IPS DF 6.9 (cell line): ENCODE results near the gene CMBL.
"Not testable (repeated sequence)": the region's sequence is repeated elsewhere in the genome, so short reads cannot be mapped to it uniquely, and the experiment has no call there.

Source experiments
- DNase-seq: peaks from one replicate; pipeline ENCODE4 v3.0.0-alpha.2; 2013; ENCODE audit warnings: low read depth, low spot score
- H3K27ac ChIP-seq: one replicate; pipeline ENCODE4 v1.5.1; 2013; ENCODE audit warnings: low read length, control low read depth
- H3K27me3 ChIP-seq: 2 replicates; pipeline ENCODE4 v1.6.1; 2013; ENCODE audit warnings: mild to moderate bottlenecking, low read length; ENCODE audit not compliant: control insufficient read depth, insufficient read depth
- H3K36me3 ChIP-seq: 2 replicates; pipeline ENCODE4 v1.6.1; 2013; ENCODE audit warnings: low read length; ENCODE audit not compliant: control insufficient read depth, insufficient read depth
- H3K4me1 ChIP-seq: 2 replicates; pipeline ENCODE4 v1.6.1; 2013; ENCODE audit warnings: low read length; ENCODE audit not compliant: control insufficient read depth, insufficient read depth
- H3K4me3 ChIP-seq: 2 replicates; pipeline ENCODE4 v1.5.1; 2013; ENCODE audit warnings: mild to moderate bottlenecking, low read length
- H3K9me3 ChIP-seq: 2 replicates; pipeline ENCODE4 v1.6.1; 2013; ENCODE audit warnings: low read length, inconsistent platforms; ENCODE audit not compliant: control insufficient read depth, insufficient read depth
- WGBS: extraction: QIAGEN DNeasy Blood & Tissue Kit; methylation state at CpG from one replicate; pipeline ENCODE4 v1.1.7; 2013; ENCODE audit warnings: mixed read lengths, missing lambda C conversion rate; ENCODE audit not compliant: insufficient read length, insufficient coverage; 5-methylcytosine and 5-hydroxymethylcytosine counted together

The CMBL gene

DNA sequence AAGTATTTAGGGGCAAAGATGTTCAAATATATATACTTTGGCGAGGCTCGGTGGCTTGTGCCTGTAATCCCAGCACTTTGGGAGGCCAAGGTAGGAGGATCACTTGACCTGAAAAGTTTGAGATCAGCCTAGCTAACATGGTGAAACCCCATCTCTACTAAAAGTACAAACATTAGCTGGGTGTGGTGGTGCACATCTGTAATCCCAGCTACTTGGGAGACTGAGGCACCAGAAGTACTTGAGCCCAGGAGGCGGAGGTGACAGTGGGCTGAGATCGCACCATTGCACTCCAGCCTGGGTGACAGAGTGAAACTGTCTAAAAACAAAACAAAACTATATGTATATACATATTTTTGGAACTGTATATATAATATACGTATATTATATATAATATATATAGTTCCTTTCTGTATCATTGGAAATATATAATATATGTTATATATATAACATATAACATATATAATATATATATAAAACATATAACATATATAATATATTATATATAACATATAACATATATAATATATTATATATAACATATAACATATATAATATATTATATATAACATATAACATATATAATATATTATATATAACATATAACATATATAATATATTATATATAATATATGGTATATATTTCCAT lies 36.9 kb upstream of the CMBL start:
- not testable (repeated sequence) for H3K9me3 ChIP-seq, H3K27ac ChIP-seq, H3K4me1 ChIP-seq, DNase-seq, H3K27me3 ChIP-seq, H3K36me3 ChIP-seq, H3K4me3 ChIP-seq
- no CpG with 5 or more reads among the region's 5 CpGs for WGBS

DNA sequence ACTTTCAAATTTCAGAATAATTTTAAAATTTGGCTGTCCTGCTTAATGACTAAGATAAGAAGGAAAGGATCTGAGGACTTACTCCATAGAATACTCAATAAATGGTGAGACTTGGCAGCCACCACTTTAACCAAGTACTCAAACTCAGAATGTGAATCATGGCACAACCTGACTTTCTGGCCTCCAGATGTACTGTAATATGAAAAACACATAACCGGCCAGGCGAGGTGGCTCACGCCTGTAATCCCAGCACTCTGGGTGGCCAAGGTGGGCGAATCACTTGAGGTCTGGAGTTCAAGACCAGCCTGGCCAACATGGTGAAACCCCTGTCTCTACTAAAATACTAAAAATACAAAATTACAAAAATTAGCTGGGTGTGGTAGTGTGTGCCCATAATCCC lies 35.8 kb upstream of the CMBL start:
- no CpG with 5 or more reads among the region's 4 CpGs for whole genome bisulfite sequencing
- no peaks in the 10 kb centered on the region for H3K9me3 ChIP-seq

DNA sequence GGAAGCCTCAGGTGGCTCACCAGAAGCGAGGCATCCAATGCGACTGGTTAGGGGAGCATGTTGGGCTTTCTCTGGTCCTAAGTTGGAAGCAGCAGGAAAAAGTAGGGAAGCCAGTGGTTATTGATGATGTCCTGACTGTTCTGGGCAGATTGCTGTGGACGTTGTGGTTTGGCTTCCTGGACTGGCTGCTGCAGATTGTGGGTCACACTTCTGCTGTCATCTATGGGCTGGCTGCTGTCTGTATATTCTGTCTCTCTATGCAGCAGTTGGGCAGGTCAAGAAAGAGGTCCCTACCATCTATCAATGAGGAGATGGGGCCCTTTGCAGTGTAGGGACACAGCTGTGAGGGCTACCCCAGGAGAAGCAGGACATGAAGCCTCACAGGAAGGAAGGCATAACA lies 32.3 kb upstream of the CMBL start:
- Histone ChIP-seq H3K27ac (no peak overlapping the region), H3K4me1 (peaks cover 5% of the 10 kb centered on the region; the same call in 1 of the 2 replicates), H3K36me3 (no peaks in the 10 kb centered on the region), H3K4me3 (no peak overlapping the region), H3K27me3 (no peaks in the 10 kb centered on the region; the same call in 1 of the 2 replicates), H3K9me3 (no peaks in the 10 kb centered on the region)
- no CpG with 5 or more reads among the region's 3 CpGs for WGBS
- DNase-seq: no peak

More for the DNA sequence above, 35.8 kb upstream of the CMBL start:
- Histone ChIP-seq H3K4me1 (peaks cover 5% of the 10 kb centered on the region; the same call in 1 of the 2 replicates), H3K36me3 (no peaks in the 10 kb centered on the region), H3K4me3 (no peak overlapping the region), H3K27me3 (no peaks in the 10 kb centered on the region), H3K27ac (no peak overlapping the region)
- no peak for DNase-seq

DNA sequence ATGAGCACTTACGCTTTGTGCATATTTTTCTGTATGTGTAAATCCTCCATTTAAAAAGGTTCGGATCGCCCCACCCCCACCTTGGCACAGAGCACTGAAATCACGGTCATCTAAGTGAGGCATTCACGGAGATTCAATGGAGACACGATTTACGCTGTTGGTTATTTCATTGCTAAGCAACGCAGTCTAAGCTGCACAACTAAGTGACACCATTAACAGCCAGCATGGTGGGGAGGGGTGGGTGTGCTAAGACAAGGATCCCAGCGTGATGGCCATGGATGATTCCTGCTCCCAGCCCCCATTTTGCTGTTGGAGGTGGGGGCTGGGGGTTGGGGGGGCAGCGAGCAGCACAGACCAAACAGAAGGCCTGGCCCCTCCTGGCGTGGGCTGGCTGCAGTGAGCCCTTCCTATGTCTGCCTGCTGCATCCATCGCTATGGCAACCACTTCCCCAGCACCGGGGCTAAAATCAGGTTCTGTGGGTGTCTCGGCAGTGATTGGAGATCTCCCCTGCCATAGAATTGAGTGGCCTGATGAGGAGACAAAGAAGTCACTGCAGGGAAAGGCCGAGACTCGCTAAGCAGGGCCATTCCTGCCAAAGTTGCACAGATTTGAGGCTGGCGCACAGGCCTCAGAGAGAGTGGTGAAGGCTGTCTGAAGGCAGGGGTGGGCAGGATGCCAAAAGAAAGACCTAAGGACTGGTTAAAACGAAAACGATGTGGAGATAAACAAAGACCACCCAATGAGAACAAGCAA lies 31.5 kb upstream of the CMBL start:
- Histone ChIP-seq H3K27me3 (peaks cover 5% of the 10 kb centered on the region; the same call in 1 of the 2 replicates), H3K36me3 (no peaks in the 10 kb centered on the region), H3K27ac (no peak overlapping the region), H3K9me3 (no peaks in the 10 kb centered on the region), H3K4me3 (no peak overlapping the region), H3K4me1 (peaks cover 5% of the 10 kb centered on the region; the same call in 1 of the 2 replicates)
- DNase-seq: no peak
- WGBS: no CpG with 5 or more reads among the region's 19 CpGs

DNA sequence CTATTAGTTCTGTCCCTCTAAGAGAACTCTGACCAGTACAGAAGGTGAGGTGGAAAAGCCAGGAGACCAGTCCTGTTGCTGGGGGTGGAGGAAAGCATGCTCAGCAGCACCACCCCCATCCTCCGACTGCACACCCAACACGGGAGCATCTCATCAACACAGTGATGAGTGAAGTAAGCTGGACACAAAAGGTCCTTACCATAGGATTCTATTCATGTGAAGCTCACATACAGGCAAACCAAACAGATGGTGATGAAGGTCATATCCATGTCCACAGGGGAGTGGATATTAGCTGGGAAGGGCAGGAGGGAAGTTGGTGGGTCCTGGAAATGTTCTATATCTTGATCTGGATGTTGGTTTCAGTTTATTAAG lies 31.0 kb upstream of the CMBL start:
- Histone ChIP-seq H3K4me3 (no peak overlapping the region), H3K9me3 (no peaks in the 10 kb centered on the region), H3K4me1 (peaks cover 5% of the 10 kb centered on the region; the same call in 1 of the 2 replicates), H3K27me3 (peaks cover 10% of the 10 kb centered on the region; the same call in 1 of the 2 replicates), H3K36me3 (no peaks in the 10 kb centered on the region), H3K27ac (no peak overlapping the region)
- WGBS: no CpG with 5 or more reads among the region's 2 CpGs
- no peak for DNase-seq

DNA sequence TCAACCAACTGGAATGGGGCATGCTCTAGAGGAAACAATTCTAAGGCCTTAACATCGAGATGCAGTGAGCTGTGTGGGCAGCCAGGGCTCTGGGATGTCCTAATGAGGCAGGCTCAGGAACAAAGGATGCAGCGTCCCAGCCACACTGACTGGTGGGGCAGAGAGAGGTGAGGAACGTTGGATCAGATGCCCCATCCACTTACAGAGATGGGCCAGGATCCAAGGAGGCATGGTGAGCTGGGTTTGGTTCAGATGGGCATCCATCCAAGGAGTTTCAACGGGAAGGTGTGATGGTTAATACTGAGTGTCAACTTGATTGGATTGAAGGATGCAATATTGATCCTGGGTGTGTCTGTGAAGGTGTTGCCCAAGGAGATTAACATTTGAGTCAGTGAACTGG lies 30.3 kb upstream of the CMBL start:
- Histone ChIP-seq H3K9me3 (no peaks in the 10 kb centered on the region), H3K4me1 (peaks cover 5% of the 10 kb centered on the region; the same call in 1 of the 2 replicates), H3K36me3 (no peaks in the 10 kb centered on the region), H3K27ac (no peak overlapping the region), H3K27me3 (peaks cover 13% of the 10 kb centered on the region; the same call in 1 of the 2 replicates), H3K4me3 (no peak overlapping the region)
- WGBS: no CpG with 5 or more reads among the region's 4 CpGs
- no peak for DNase-seq

DNA sequence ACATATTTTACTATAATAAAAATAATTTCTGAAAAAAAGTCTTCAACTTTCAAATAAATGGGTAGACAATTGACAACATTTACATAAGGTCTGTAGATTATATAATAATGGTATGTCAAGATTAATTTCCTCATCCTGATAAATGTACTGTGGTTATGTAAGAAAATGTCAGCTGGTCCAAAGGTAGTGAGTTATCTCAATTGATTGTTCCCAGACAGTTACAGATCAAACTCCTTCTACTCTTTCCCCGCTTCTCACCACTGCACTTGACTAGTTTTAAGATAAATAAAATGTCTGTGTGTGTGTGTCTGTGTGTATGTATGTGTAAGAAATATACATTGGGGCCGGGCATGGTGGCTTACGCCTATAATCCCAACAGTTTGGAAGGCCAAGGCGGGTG lies 29.4 kb upstream of the CMBL start:
- Histone ChIP-seq H3K4me1 (peaks cover 5% of the 10 kb centered on the region; the same call in 1 of the 2 replicates), H3K9me3 (no peaks in the 10 kb centered on the region), H3K27ac (no peak overlapping the region), H3K4me3 (no peak overlapping the region), H3K36me3 (no peaks in the 10 kb centered on the region), H3K27me3 (peaks cover 17% of the 10 kb centered on the region; the same call in 1 of the 2 replicates)
- DNase-seq: no peak
- no CpG with 5 or more reads among the region's 4 CpGs for WGBS

DNA sequence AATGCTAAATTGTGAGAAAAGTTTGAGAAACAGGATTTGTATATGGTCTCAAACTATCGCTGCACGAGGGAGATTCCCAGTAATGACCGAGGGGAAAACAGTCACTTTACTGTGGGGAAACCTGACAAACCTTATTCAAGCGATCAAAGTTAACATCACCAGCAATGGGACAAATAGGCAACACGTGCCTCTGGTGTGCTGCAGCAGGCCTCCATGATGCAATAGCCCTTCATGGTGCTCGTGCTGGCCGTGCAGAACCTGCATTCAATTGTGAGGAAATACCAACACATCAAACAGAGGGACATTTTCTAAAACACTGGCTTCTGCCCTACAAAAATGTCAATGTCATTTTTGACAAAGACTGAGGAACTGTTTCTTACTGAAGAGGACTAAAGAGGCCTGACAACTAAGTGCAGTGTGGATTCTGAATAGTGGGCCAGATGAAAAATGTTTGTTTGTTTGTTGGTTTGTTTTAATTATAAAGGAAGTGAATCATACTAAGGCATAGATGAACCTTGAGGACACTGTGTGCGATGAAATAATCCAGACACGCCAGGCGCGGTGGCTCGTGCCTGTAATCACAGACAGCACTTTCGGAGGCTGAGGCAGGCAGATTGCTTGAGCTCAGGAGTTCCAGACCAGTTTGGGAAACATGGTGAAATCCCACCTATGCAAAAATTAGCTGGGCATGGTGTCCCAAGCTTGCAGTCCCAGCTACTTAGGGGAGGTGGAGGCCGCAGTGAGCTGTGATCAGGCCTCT lies 28.2 kb upstream of the CMBL start:
- no peaks in the 10 kb centered on the region for H3K36me3 ChIP-seq
- H3K27ac ChIP-seq: no peak overlapping the region
- WGBS: no CpG with 5 or more reads among the region's 14 CpGs
- DNase-seq: no peak
- H3K4me1 ChIP-seq: peaks cover 5% of the 10 kb centered on the region; the same call in 1 of the 2 replicates
- H3K4me3 ChIP-seq: no peak overlapping the region
- H3K9me3 ChIP-seq: no peaks in the 10 kb centered on the region
- H3K27me3 ChIP-seq: peaks cover 23% of the 10 kb centered on the region; the same call in 1 of the 2 replicates

DNA sequence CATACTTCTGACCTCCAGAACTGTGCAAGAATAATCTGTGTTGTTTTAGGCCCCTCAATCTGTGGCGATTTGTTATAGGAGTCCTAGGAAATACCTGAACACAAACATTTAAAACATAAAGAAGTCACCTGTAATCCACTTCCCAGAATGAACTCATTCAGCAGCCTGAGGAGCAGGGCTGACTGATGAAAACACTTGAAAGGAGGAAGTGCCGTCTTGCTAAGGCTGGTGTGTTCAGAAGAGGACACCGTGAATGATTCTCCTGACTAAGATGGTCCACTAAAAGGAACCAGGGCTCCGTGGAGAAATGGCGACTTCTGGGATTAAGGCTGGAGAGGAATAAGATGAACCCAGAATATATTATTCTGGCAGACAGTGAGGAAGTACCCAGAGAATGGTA lies 27.1 kb upstream of the CMBL start:
- Histone ChIP-seq H3K4me1 (peaks cover 5% of the 10 kb centered on the region; the same call in 1 of the 2 replicates), H3K27me3 (peaks cover 25% of the 10 kb centered on the region; the same call in 1 of the 2 replicates), H3K9me3 (no peaks in the 10 kb centered on the region), H3K4me3 (no peak overlapping the region), H3K36me3 (no peaks in the 10 kb centered on the region), H3K27ac (no peak overlapping the region)
- DNase-seq: no peak
- no CpG with 5 or more reads among the region's 5 CpGs for WGBS
